Stimulated activated CD8-positive, alpha-beta memory T cell treated with anti-CD3 and anti-CD28 coated beads, Interleukin-4, amount 100 ng/mL, for 4 hours (primary cell): Measurements from ENCODE around the gene FFAR4.

Experiments
- DNase-seq, 2 donors: peaks; one replicate each; pipeline ENCODE4 v3.0.0-alpha.2; 2020; ENCODE audit warnings: low read depth in 2 of 2, low spot score in 1 of 2

FFAR4 gene

DNA sequence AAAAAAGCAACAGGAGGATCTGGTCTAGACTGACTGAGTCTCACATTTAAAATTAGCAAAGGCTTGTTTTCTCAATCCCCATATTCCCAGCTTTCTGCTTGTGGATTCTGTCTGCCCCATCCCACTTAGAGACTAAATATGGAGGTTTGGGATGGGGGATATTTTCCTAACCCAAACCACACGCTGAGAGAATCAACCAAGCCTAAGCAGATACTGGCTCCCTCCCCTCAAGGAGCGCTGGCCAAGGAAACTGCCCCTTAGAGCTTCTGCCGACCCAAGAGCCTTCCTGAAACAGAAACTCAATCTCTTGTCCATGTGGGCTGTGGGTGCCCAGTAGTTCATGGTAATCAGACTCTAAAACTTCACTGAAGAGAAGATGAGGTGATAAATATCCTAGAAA, 3.9 kb downstream of the FFAR4 start:
- no peak for DNase-seq

DNA sequence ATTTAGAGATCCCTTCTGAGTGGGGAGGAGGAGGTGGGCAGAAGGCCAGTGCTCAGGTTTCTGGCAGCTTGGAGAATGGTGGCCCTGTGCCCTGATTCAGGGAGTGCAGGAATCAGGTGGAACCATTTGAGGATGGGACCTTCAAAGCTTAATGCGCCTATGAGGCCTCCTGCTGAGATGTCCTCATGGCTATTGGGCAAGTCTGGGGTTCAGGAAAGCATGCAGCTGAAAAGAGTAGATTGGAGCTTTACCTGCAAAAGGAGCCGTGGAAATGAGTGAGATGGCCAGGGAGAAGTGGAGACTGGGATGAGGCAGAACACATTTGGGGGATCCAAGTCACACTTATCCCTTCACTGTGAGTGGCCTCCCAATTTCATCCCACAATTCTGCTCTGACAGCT, 6.1 kb downstream of the FFAR4 start:
- no peak for DNase-seq

DNA sequence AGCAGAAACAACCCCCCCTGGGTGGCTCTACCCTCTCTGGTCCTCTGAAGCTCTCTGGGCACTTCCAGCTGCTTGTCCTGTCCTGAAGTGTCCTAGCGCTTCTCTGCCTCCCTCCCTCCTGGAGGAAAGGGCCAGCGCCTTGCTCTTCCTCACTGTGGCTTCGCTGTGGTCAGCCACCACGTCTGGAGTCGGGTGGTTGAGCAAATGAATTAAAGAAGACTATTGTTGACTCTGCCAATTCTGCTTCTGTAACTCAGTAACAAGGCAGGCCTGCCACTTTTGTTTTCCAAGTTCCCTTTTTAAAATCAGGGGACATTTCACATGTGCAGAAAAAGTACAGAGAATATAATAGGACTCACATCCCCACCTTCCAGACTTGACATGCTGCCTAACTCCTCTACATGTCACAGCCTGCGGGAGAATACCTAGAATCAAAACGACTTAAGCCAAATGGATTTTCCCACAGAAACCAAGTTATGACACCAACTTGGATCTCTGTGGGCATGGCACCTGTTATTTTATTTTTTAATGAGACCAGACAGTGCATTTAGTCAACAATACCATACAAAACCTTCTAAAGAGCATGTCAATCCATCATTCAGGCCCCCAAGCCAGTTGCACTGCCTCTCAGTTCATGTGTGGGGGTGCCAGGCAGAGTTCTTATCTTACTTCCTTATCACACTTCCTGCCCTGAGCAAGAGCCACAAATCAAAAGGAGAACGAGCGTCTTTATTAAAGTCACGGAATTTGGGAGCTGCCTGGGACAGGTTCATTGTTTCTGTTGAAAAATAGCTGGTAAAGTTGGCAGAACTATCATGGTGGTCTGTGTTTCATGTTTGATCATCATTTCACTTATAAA, 6.8 kb downstream of the FFAR4 start:
- no peak for DNase-seq

DNA sequence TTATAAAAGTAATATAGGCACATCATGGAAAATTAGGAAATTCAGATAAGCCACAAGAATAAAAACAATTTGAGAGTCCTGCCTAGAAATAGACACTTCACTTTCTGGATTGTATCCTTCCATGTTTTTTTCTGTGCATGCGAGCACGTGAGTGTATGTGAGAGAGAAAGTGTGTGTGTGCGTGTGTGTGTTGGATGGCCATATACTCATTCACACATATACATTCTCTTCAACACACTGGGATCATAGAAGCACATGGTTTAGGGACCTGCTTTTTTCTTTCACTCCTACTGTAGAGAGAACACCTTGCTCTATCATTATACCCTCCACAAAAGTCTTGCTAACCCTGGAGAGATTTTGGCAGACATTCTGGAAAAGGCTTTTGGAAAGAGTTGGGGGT, 7.5 kb downstream of the FFAR4 start:
- DNase-seq = no peak

DNA sequence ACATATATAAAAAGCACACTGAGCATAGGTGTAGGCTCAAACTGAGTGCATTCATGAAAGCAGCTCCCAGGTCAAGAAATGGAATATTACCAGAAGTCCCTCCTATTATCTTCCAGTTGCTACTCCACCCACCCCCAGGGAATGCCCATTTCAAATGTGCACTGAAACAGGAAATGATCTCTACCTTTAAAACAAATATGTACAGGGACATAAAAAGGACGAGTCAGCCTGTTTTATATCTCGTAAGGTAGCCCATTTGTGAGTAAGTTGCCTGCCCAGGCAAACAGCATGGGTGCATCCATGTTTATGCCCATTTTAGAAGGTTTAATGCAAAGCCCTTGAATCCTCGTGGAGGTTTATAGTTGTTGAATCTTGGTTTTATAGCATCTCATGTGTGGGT, 10.4 kb downstream of the FFAR4 start:
- DNase-seq = no peak

DNA sequence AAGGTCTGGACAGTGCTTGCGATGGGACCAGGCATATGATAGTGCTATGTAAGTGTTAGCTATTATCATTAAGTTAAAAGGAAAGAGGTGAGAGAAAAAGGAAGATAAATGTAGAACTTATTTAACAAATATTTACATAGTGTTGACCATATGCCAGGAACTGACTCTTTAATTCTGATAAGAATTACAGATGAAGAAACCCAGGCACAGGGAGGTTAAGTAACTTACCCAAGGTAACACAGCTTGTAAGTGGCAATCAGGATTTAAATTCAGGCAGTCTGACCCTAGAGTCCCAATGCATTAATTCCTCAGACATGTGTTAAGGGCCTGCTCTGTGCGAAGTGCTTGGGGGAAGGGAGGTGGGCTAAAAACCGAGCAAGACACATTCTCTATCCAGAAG, 11.1 kb downstream of the FFAR4 start:
- DNase-seq = no peak

DNA sequence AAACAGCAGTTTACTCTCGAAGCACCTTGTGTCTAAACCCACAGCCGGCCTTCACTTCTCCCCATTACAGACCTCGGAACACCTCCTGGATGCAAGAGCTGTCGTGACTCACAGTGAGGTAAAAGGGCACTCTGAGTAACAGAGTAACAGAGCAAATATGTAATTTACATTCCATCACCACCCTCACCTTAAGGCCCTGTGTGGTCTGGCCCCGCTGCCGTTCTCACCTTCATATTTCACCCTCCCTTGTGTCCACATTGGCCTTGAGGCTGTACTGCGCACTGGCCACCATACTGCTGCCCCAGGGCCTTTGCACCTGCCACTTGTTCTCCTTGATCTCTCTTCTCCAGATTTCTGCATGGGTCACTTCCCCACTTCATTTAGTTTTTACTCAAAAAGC, 12.6 kb downstream of the FFAR4 start:
- no peak for DNase-seq

DNA sequence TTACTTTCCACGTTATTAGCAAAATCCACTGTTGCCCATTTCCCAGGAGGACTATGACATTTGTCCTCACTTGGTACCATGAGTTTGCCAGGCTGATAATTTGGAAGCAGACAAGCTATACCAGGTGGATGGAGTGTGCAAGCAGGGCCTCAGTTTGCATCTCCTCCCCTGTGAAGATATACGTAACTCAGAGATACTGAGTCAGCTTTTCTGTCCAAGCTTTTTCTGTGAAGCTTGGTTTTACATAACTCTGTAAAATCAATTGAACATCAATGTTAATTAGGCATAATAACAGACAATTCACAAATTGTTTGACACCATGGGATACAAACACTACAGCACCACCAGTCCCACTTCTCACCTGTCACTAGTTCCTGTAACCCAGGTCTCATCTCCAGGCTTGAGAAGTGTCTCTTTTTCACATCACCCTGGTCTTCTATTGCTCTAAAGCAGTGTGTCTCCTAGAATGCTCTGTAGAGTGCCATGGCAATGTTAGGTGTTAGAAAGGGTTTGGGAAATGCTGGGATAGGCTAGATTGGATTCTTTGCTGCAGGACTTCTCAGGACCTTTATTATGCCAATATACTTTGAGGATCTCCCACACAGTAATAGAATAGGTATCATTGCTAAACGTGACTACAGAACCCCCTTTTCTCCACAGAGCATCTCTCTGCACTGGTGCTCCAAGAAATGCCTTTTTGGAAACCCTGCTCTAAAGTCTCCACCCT, 13.7 kb downstream of the FFAR4 start:
- DNase-seq = no peak

DNA sequence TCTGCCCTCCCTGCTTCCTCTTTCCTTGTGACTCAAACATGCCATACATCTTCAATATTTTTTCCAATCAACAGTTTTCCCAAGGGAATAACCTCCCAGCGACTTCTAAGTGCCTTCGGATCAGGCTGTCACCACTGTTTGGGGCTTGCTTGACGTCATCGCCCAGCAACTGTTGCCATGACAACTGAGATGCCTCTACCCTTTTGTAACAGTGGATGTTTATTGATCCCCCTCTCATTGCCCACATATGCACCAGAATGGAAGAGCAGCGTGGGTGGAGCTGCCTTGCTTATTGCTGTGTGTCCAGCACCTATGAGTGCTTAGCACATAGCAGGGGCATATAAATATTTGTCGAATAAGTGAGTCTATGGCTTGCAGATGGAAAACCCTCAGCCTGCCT, 14.4 kb downstream of the FFAR4 start:
- no peak for DNase-seq

DNA sequence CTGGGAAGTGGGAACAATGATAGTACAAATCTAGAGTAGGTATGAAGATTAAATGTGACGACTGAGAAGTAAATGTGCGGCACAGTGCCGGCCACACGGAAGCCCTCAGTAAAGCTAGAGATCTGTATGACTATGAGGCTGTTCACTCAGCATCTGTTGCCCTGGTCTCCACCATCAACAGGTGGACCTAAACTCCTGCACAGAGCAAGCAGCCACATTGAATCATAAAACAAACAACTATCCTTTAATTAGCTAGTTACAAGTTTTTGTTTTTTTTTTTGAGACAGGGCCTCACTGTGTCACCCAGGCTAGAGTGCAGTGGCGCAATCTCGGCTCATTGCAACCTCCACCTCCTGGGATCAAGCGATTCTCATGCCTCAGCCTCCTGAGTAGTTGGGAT, 18.0 kb downstream of the FFAR4 start:
- DNase-seq = no peak

DNA sequence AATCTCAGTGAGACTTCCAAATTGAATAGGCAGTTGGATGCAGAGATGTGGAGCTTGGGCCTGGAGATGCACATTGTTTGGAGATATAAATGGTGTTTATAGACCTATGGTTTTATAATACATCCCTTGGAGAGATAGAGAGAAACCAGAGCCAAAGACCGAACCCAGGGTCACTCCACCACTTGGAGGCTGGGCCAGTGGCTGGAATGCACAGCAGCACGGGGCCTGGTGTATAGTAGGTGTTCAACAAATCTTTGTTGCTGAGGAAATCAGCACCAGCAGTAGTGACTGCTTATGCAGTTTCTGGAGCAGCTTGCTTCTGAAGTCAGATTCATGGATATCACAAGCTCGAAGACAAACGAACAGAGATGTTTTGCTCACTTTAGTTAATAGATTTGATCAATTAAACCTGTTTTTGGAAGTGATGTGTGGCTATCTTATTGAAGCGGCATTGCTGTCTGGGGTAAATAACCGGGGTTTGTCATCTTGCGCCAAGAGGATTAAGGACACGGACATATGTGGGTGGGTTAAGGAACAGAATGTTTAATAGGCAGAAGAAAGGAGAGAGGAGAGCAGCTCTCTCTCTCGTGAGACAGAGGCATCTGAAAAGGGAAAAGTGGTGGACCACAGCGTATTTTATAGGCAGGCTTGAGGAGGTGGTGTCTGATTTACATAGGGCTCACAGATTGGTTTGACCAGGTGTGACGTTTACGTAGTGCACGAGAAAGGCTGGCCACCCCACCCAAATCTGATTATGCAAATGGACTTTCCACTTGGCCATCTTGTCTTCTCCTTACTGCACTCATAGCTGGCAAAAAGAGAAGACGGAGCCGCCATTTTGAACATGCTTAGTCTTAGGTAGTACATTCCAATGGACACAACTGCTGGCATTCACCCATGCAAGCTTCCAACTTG, 23.4 kb downstream of the FFAR4 start:
- no peak for DNase-seq

DNA sequence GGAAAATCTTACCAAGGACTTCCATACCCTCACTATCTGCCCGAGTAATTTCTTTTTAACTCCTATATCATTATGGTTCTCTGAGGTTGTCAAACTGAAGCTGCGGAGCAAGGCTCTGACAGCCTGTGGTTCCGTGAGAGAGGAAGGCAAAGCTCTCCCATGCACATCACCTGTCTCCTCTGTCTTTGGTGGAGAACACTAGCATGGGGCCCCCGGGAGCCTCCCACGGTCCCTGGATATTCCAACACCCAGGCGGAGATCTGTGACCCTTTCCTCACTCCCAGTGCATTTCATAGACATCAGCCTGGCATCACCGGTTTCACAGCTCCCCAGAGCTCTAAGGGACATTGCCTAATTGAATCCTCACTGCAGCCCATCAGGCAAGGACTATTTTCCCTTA, 24.2 kb downstream of the FFAR4 start:
- DNase-seq = no peak

DNA sequence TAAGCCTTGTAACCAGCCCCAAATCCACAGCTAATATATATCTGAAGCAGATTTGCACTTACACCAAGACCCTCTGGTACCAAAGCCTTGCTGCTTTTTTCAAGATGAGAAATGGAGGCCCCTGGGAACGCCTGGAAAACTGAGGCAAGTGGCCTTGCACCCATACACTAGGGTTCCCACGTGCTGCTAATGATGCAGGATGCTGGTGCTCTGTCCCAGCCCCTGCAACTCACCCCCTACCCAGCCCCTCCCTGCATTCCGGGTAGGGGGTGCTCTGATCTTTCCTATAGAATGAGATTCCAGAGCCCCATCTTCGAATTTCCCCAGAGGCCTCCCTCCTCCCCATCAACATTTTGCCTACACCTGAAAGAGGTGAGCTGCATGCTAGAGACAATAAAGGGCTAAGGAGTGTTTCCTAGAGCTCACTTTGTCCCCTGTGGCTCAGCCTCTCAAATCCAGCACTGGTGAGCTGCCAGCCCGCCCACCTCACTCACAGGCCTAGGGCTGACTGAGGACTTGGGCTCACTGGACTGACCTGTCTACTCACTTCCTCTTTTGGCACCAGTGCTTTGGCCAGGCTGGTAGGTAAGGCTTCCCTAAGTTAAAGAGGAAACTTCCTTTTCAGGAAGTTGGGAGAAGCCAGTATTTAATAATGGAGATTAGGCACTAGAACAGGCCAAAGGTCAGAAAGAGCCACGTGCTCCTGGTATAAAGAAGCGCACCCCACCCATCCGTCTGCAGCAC, 24.8 kb downstream of the FFAR4 start:
- DNase-seq = no peak

DNA sequence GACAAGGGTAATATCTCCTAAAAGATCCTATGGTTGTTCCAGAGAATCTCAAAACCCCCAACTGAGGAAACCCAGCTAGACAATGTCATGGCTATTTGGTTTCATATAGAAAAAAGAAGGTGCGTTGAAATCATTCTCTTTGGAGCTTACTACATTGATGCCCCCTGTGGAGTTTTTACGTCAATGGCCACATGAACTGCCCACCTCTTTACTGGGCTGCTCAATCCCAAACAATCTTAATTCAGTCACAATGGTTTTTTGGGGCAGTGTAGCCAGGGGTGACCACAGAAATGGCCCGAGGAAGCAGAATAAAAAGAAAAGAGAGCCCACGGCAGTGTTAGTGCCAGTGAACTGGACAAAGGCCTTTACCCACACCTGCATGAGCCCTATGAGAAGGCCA, 26.8 kb downstream of the FFAR4 start:
- no peak for DNase-seq

DNA sequence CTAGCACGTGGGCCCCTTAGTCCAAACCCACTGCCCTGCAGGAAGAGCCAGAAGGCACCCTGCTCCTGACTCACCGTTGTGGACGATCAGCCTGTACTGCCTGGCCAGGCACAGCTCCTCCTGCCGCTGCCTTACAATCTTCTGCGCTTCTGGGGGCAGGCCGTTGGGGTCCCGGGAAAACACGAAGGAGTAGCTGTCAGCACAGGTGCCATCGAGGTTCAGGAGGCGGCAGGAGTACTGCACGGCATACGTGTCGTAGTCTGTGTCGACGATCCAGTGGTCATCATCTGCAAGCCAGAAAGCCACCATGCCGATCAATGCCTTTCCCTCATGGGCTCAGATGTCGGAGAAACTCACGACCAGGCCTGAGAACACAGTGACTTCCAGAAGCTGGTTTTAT, 27.3 kb downstream of the FFAR4 start:
- DNase-seq = no peak

DNA sequence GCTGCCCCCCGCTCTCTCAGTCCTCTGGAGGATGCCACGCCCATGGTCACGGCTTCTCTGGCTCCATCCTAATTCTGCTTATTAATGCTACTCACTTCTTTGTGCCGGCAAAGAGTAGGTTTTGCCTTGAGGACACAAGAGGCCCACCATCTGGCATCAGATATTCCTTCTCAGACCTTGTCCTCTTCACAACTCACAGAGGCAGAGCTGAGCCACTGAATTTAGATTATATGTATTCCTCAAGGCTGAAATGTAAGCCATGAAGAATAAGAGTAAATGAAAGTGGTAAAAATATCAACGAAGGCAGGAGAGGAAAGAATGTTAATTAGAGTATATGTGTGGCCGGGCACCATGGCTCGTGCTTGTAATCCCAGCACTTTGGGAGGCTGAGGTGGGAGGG, 28.1 kb downstream of the FFAR4 start:
- DNase-seq = no peak

DNA sequence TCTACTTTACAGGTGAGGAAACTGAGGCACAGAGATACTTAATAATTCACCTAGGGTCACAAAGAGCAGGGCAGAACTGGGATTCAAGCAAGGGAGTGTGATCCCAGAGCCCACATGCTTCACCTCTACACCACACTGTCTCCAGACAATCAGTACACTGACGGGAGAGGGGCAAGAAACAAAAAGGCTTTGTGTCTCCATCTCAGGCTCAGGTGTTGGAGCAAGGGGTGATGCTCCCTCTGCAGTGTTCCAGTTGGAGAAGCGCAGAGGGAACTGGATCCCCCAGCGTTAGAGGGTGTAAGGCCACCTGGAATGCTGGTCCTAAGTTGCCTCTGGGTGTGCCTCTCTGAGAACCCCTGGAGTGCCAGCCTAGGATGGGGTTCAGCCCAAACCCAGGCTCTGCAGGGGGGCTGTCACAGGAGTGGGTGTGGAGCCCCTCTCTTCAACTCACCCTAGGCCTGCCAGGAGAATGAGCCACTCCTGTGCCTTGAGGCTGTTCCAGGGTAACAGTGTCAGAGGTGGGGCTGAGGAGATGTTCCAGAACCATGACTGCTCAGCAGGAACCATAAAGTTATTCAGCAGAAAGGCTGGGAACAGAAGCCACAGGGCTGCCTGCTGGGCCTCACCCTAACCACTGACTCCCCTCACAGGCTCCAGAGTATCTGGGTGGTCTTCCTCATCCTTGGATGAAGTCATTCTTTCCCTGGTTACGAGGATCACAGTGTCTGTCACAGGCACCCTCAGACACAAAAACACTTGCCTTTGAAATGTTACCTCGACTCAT, 29.1 kb downstream of the FFAR4 start:
- no peak for DNase-seq

DNA sequence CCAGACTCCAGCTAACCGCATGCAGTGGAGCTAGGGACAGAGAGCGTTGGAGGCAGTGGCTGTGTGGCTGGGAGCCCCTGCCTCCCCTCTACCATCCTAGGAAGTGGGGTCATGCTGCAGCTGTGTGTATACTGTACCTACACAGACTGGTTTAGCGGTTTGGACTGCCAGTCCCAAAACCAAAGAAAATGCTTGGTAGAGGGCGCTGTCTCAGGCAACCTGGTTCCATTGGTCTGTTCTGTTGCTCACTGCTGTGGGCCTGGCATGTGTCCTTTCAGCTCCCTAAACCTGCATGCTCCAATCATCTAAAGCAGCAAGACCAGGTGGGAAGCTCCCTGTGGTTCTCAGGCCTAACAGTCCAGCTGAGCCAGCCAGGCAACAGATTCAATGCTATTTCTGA, 30.1 kb downstream of the FFAR4 start:
- DNase-seq = no peak

DNA sequence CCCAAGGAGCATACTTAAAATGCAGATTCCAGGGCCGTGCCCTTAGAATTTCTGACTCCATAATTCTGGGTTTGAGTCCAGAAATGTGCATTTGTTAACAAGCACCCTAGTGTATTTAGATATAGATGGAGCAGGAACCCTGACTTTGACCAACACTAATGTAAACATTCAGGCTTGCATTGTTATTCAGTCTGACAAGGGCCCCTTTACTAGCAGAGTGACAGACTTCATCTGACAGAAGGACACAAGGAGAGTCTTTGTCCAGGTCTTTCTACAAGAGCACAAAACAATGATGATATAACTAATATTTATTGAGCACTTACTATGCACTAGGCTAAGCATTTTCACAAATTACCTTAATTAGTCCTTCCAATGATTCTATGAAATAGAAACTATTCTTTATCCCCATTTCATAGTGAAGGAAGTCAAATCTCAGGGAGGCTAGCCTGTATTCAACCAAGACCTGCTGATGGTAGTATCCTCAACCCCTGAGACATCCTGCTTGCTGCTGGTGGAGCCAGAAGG, 30.7 kb downstream of the FFAR4 start:
- DNase-seq = no peak

DNA sequence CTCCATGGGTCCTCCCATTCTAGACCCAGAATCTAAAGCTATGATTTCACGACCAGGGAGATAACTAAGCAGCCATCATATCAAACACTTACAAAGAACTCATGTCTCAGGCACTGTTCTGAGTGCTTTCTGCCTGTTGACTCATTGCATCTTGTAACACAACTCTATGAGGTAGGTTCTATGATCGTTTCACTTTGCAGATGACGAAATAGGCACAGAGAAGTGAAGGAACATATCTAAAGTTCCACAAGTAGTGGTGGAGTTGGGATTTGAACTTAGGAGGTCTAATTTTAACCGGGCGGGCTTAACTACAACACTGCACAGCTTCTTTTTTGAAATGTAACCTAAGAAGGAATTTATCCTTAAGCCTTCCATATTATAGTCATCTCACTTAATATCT, 31.7 kb downstream of the FFAR4 start:
- DNase-seq = no peak
